Measurements from ENCODE around the gene CTDSP2.
"Not testable (repeated sequence)": the region's sequence is repeated elsewhere in the genome, so short reads cannot be mapped to it uniquely, and the experiment has no call there.

The CTDSP2 gene

GRCh38 chr12:57783861-57784260 lies 62.7 kb downstream of the CTDSP2 start:
- in situ Hi-C loops (cut with MboI; ENCODE audit: low sequenced_read_pairs): no loop called here

- in situ Hi-C loops (cut with MboI; ENCODE audit: low sequenced_read_pairs): no loop called here
These were observed 63.1 kb downstream of the CTDSP2 start for GRCh38 chr12:57783466-57783801.

GRCh38 chr12:57782608-57783465 lies 63.7 kb downstream of the CTDSP2 start, which contains the start of gene TSFM:
Gene TSFM, plus strand, starts transcription at chr12:57782787. Its CDS starts 15 bp downstream, at chr12:57782802.
- in situ Hi-C loops (cut with MboI; ENCODE audit: low sequenced_read_pairs): no loop called here

- in situ Hi-C loops (cut with MboI; ENCODE audit: low sequenced_read_pairs): no loop called here
These were observed 64.3 kb downstream of the CTDSP2 start for GRCh38 chr12:57782243-57782607.

GRCh38 chr12:57781801-57782200 lies 64.7 kb downstream of the CTDSP2 start:
- in situ Hi-C loops (cut with MboI; ENCODE audit: low sequenced_read_pairs): no loop called here

GRCh38 chr12:57781244-57781643 lies 65.3 kb downstream of the CTDSP2 start:
- in situ Hi-C loops (cut with MboI; ENCODE audit: low sequenced_read_pairs): no loop called here

GRCh38 chr12:57780284-57780897 lies 66.1 kb downstream of the CTDSP2 start:
- in situ Hi-C loops (cut with MboI; ENCODE audit: low sequenced_read_pairs): no loop called here

- in situ Hi-C loops (cut with MboI; ENCODE audit: low sequenced_read_pairs): no loop called here
These were observed 66.8 kb downstream of the CTDSP2 start for GRCh38 chr12:57779736-57780135.

GRCh38 chr12:57777911-57778310 lies 68.6 kb downstream of the CTDSP2 start:
- in situ Hi-C loops (cut with MboI; ENCODE audit: low sequenced_read_pairs): no loop called here

GRCh38 chr12:57777367-57777766 lies 69.2 kb downstream of the CTDSP2 start:
- in situ Hi-C loops (cut with MboI; ENCODE audit: low sequenced_read_pairs): no loop called here

GRCh38 chr12:57776247-57776587 lies 70.3 kb downstream of the CTDSP2 start:
- in situ Hi-C loops (cut with MboI; ENCODE audit: low sequenced_read_pairs): no loop called here

- in situ Hi-C loops (cut with MboI; ENCODE audit: low sequenced_read_pairs): no loop called here
These were observed 70.8 kb downstream of the CTDSP2 start for GRCh38 chr12:57775563-57776246.

- in situ Hi-C loops (cut with MboI; ENCODE audit: low sequenced_read_pairs): no loop called here
These were observed 71.5 kb downstream of the CTDSP2 start for GRCh38 chr12:57775044-57775443.

GRCh38 chr12:57774634-57775033 lies 71.9 kb downstream of the CTDSP2 start:
- in situ Hi-C loops (cut with MboI; ENCODE audit: low sequenced_read_pairs): not testable (repeated sequence)

- in situ Hi-C loops (cut with MboI; ENCODE audit: low sequenced_read_pairs): no loop called here
These were observed 73.9 kb downstream of the CTDSP2 start, which contains the start of gene EEF1AKMT3 for GRCh38 chr12:57772429-57773322. Gene EEF1AKMT3, plus strand, starts transcription at chr12:57772614. Its CDS starts 111 bp downstream, at chr12:57772725.

GRCh38 chr12:57771873-57772428 lies 74.6 kb downstream of the CTDSP2 start, which contains the start of gene METTL1:
Gene METTL1, minus strand, starts transcription at chr12:57772105. Its CDS starts 22 bp downstream, at chr12:57772083.
- in situ Hi-C loops (cut with MboI; ENCODE audit: low sequenced_read_pairs): no loop called here

GRCh38 chr12:57771236-57771872 lies 75.2 kb downstream of the CTDSP2 start:
- in situ Hi-C loops (cut with MboI; ENCODE audit: low sequenced_read_pairs): no loop called here

GRCh38 chr12:57770734-57771133 lies 75.8 kb downstream of the CTDSP2 start:
- in situ Hi-C loops (cut with MboI; ENCODE audit: low sequenced_read_pairs): no loop called here

Data from HL-60/S4 treated with retinoic acid at 250 ng/mL for 4 days and 3 days (cell line).